Measurements from ENCODE around the gene ODF2L. TPM values are rescaled to one million over a fixed set of nuclear protein-coding genes. Genes with fewer than 3 reads are reported as not detected.
A peak's percentile ranks its signal among the peaks of the same experiment; 100 is the strongest.

The ODF2L gene
- total and polyA plus RNA-seq, 4 donors: 3.0 to 6.5 (median 5.2) TPM

GRCh38 chr1:86430376-86430775 lies 34.3 kb upstream of the ODF2L start:
- peaks cover 0 to 6% (median 0%) of the 10 kb centered on the region in 4 donors for H3K27me3 ChIP-seq (ENCODE audit: control insufficient read depth in 4 of 4, insufficient read depth in 4 of 4, low read length in 3 of 4)
- no peaks in the 10 kb centered on the region for H3K9me3 ChIP-seq (ENCODE audit: control insufficient read depth in 4 of 4, low read length in 3 of 4)
- H3K4me1 ChIP-seq (ENCODE audit: control insufficient read depth in 4 of 4, insufficient read depth in 4 of 4, low read length in 3 of 4): peaks cover 0 to 7% (median under 1%) of the 10 kb centered on the region in 4 donors
- H3K9ac ChIP-seq (ENCODE audit: low read depth in 1 of 2, low read length in 2 of 2): no peak overlapping the region
- no peak for TF ChIP-seq RAD21 (IDR thresholded peaks at IDR 0.05)
- no peak for TF ChIP-seq YY1 (IDR thresholded peaks at IDR 0.05)
- no peak for TF ChIP-seq RXRA (IDR thresholded peaks at IDR 0.05)
- TF ChIP-seq HNF4G (IDR thresholded peaks at IDR 0.05): no peak
- TF ChIP-seq HNF4A (conservative IDR thresholded peaks at IDR 0.05): no peak
- TF ChIP-seq JUND (IDR thresholded peaks at IDR 0.05): no peak
- no peak for TF ChIP-seq NR2F2 (IDR thresholded peaks at IDR 0.05)
- no peak for TF ChIP-seq FOXA1 (IDR thresholded peaks at IDR 0.05)
- TF ChIP-seq, protein P1, sequence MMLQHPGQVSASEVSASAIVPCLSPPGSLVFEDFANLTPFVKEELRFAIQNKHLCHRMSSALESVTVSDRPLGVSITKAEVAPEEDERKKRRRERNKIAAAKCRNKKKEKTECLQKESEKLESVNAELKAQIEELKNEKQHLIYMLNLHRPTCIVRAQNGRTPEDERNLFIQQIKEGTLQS (IDR thresholded peaks at IDR 0.05): no peak
- H3K27ac ChIP-seq (ENCODE audit: low read depth in 1 of 2, low read length in 2 of 2): peak overlapping the region in 1 of 2 donors; percentile 2
- no peaks in the 10 kb centered on the region for H3K36me3 ChIP-seq (ENCODE audit: control insufficient read depth in 4 of 4, insufficient read depth in 3 of 4, low read depth in 1 of 4, low read length in 3 of 4)
- DNase-seq (ENCODE audit: low spot score): no peak
- no peak overlapping the region for H3K4me3 ChIP-seq (ENCODE audit: low read depth in 1 of 3, low read length in 3 of 3)

DNA sequence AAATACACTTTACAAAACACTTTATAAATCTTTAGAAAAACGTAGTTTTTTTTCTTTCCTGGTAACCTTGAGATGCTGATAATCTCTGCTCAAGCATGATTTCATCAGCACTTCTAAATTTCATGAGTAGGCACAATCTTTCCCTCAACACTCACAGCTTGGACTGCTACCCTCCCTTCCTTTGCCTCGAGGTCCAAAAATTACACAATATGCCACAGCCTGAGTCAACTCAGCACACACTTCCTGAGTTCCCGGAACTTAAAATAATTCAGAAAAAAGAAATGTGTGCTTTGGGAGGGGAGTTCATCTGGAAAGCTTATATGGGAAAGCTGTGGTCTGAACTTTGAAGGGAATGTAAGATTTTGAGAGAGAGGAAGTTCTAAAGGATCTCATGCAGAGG lies 33.7 kb upstream of the ODF2L start:
- Histone ChIP-seq H3K9me3 (ENCODE audit: control insufficient read depth in 4 of 4, low read length in 3 of 4) (no peaks in the 10 kb centered on the region), H3K4me1 (ENCODE audit: control insufficient read depth in 4 of 4, insufficient read depth in 4 of 4, low read length in 3 of 4) (peaks cover 0 to 7% (median under 1%) of the 10 kb centered on the region in 4 donors), H3K4me3 (ENCODE audit: low read depth in 1 of 3, low read length in 3 of 3) (no peak overlapping the region), H3K27me3 (ENCODE audit: control insufficient read depth in 4 of 4, insufficient read depth in 4 of 4, low read length in 3 of 4) (peaks cover 0 to 6% (median 0%) of the 10 kb centered on the region in 4 donors), H3K27ac (ENCODE audit: low read depth in 1 of 2, low read length in 2 of 2) (peak overlapping the region in 1 of 2 donors; percentile 2), H3K36me3 (ENCODE audit: control insufficient read depth in 4 of 4, insufficient read depth in 3 of 4, low read depth in 1 of 4, low read length in 3 of 4) (no peaks in the 10 kb centered on the region), H3K9ac (ENCODE audit: low read depth in 1 of 2, low read length in 2 of 2) (no peak overlapping the region)
- whole genome bisulfite sequencing: 11% methylated on average over 3 of the region's 3 CpGs
- TF ChIP-seq JUND (IDR thresholded peaks at IDR 0.05): peak in 1 of 2 donors; percentile 23
- peak; percentile 23 for TF ChIP-seq NR2F2 (IDR thresholded peaks at IDR 0.05)
- no peak for TF ChIP-seq YY1 (IDR thresholded peaks at IDR 0.05)
- no peak for TF ChIP-seq GABPA (IDR thresholded peaks at IDR 0.05 in 1 of 2, conservative IDR thresholded peaks at IDR 0.05 in 1 of 2)
- no peak for TF ChIP-seq HNF4G (IDR thresholded peaks at IDR 0.05)
- TF ChIP-seq HNF4A (conservative IDR thresholded peaks at IDR 0.05): no peak
- peak in 1 of 2 donors; percentile 11 for TF ChIP-seq RXRA (IDR thresholded peaks at IDR 0.05)
- no peak for TF ChIP-seq EGR1 (IDR thresholded peaks at IDR 0.05; ENCODE audit: low read depth in 2 of 2)
- no peak for DNase-seq (ENCODE audit: low spot score)

DNA sequence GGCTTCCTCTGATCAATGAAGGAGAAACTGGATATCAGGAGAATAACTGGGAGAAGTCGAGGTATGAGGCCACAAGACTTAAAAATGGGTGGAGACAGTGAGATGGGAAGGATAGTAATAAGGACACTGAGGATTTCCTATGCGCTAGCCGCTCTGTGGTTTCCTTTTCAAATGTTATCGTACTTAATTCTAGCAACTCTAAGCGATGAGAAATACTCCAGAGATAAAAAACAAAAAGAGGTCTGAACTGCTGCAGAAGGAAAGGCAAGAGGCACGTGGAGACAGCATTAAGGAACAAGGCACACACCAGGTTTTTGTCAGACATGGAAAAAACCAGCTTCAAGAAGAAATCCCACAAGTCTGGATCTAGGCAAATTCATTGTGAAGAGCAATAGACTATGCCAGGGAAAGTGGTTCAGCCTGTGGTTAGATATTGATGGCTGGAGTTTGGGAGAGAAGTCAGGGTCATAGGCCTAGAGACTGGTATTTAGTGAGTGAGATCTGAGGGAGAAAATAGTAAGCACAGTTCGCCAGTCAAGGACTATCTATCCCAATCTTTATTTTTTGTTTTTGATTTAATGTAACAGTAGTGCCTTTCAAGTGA lies 33.1 kb upstream of the ODF2L start:
- Histone ChIP-seq H3K4me3 (ENCODE audit: low read depth in 1 of 3, low read length in 3 of 3) (no peak overlapping the region), H3K27me3 (ENCODE audit: control insufficient read depth in 4 of 4, insufficient read depth in 4 of 4, low read length in 3 of 4) (peaks cover 0 to 9% (median 0%) of the 10 kb centered on the region in 4 donors), H3K4me1 (ENCODE audit: control insufficient read depth in 4 of 4, insufficient read depth in 4 of 4, low read length in 3 of 4) (peaks cover 0 to 7% (median under 1%) of the 10 kb centered on the region in 4 donors), H3K9ac (ENCODE audit: low read depth in 1 of 2, low read length in 2 of 2) (no peak overlapping the region), H3K27ac (ENCODE audit: low read depth in 1 of 2, low read length in 2 of 2) (peak overlapping the region; percentile 3 to 13), H3K9me3 (ENCODE audit: control insufficient read depth in 4 of 4, low read length in 3 of 4) (no peaks in the 10 kb centered on the region), H3K36me3 (ENCODE audit: control insufficient read depth in 4 of 4, insufficient read depth in 3 of 4, low read depth in 1 of 4, low read length in 3 of 4) (no peaks in the 10 kb centered on the region)
- no peak for DNase-seq (ENCODE audit: low spot score)
- WGBS: 72% methylated on average over 7 of the region's 7 CpGs
- no peak for TF ChIP-seq SP1 (IDR thresholded peaks at IDR 0.05)
- TF ChIP-seq, protein P2, sequence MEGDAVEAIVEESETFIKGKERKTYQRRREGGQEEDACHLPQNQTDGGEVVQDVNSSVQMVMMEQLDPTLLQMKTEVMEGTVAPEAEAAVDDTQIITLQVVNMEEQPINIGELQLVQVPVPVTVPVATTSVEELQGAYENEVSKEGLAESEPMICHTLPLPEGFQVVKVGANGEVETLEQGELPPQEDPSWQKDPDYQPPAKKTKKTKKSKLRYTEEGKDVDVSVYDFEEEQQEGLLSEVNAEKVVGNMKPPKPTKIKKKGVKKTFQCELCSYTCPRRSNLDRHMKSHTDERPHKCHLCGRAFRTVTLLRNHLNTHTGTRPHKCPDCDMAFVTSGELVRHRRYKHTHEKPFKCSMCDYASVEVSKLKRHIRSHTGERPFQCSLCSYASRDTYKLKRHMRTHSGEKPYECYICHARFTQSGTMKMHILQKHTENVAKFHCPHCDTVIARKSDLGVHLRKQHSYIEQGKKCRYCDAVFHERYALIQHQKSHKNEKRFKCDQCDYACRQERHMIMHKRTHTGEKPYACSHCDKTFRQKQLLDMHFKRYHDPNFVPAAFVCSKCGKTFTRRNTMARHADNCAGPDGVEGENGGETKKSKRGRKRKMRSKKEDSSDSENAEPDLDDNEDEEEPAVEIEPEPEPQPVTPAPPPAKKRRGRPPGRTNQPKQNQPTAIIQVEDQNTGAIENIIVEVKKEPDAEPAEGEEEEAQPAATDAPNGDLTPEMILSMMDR (IDR thresholded peaks at IDR 0.05; ENCODE audit: low read depth, low read length, missing input control): no peak
- TF ChIP-seq NR2F2 (IDR thresholded peaks at IDR 0.05): no peak
- no peak for TF ChIP-seq TAF1 (conservative IDR thresholded peaks at IDR 0.05)
- TF ChIP-seq HNF4A (conservative IDR thresholded peaks at IDR 0.05): no peak
- TF ChIP-seq ZBTB33 (IDR thresholded peaks at IDR 0.05): no peak
- TF ChIP-seq RXRA (IDR thresholded peaks at IDR 0.05): no peak
- TF ChIP-seq REST (IDR thresholded peaks at IDR 0.05): no peak
- no peak for TF ChIP-seq JUND (IDR thresholded peaks at IDR 0.05)
- TF ChIP-seq HNF4G (IDR thresholded peaks at IDR 0.05): no peak
- TF ChIP-seq FOXA1 (IDR thresholded peaks at IDR 0.05): no peak
- no peak for TF ChIP-seq YY1 (IDR thresholded peaks at IDR 0.05)
